ENCODE measurements around the gene RMND5B. TPM values are rescaled to one million over a fixed set of nuclear protein-coding genes. Genes with fewer than 3 reads are reported as not detected.

The RMND5B gene
- total and polyA plus RNA-seq, 2 donors (not counting 1 experiment from before 2014, with no cell fraction given): 46.1 to 52.7 TPM

DNA sequence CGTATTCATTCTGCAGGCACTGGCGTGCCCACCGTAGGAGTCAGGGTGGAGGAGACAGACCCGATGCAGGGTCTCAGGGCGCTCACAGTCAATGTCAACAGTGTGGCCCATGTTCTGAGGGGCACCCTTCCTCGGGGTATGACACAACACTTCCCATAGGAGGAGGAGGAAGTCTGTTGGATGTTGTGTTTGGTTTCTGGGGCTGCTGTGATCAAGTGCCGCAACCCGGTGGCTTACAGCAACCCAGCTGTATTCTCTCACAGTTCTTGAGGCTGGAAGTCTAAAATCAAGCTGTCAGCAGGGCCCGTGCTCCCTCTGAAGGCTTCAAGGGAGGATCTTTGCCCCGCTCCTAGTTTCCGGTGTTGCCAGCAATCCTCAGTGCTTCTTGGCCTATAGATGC is 67.9 kb downstream of the RMND5B start:
- Histone ChIP-seq H3K4me1 (ENCODE audit: control insufficient read depth in 2 of 2, insufficient read depth in 2 of 2, low read length in 2 of 2) (peaks cover 0 to 2% of the 10 kb centered on the region in 2 donors), H2AFZ (ENCODE audit: insufficient read depth, low read depth, low read length, poor library complexity, severe bottlenecking) (no peak overlapping the region), H3K79me2 (ENCODE audit: control insufficient read depth, insufficient read depth, low read length) (peaks cover 1% of the 10 kb centered on the region), H4K20me1 (ENCODE audit: control insufficient read depth, insufficient read depth, low read length, poor library complexity, severe bottlenecking) (no peaks in the 10 kb centered on the region), H3K36me3 (replicated peaks in 1 of 2; ENCODE audit: control extremely low read depth in 1 of 2, control insufficient read depth in 1 of 2, extremely low read depth in 1 of 2, insufficient read depth in 2 of 2, low read length in 1 of 2) (no peaks in the 10 kb centered on the region), H3K9ac (ENCODE audit: low read length) (no peak overlapping the region), H3K4me2 (replicated peaks; ENCODE audit: low read depth, low read length, poor library complexity, severe bottlenecking) (no peak overlapping the region), H3K27ac (ENCODE audit: low read length in 2 of 2) (no peak overlapping the region), H3K27me3 (replicated peaks in 1 of 4; ENCODE audit: control extremely low read depth in 1 of 4, control insufficient read depth in 3 of 4, insufficient read depth in 4 of 4, low read length in 3 of 4) (peaks cover 0 to 12% (median 5%) of the 10 kb centered on the region in 4 experiments), H3K9me3 (ENCODE audit: control extremely low read depth in 1 of 3, control insufficient read depth in 2 of 3, insufficient read depth in 1 of 3, low read length in 2 of 3) (no peaks in the 10 kb centered on the region), H3K4me3 (ENCODE audit: control extremely low read depth in 1 of 5, extremely low read depth in 1 of 5, insufficient read depth in 1 of 5, low read depth in 2 of 5, low read length in 4 of 5) (no peak overlapping the region)
- whole genome bisulfite sequencing (ENCODE audit: insufficient coverage): 68% methylated on average over 10 of the region's 11 CpGs
- H3K4me3 Mint-ChIP-seq: no peak overlapping the region
- ChIA-PET POLR2A (no interaction called here), CTCF (no interaction called here)
- intact Hi-C loops (cut with micrococcal nuclease): no loop called here
- H3K4me1 Mint-ChIP-seq: peaks cover 3% of the 10 kb centered on the region
- peaks cover 6% of the 10 kb centered on the region for H3K27me3 Mint-ChIP-seq
- DNase-seq (no peak), ATAC-seq (ENCODE audit: low read depth) (no peak)
- H3K27ac Mint-ChIP-seq: no peak overlapping the region
- TF ChIP-seq CTCF (IDR thresholded peaks at IDR 0.05): no peak
- TF ChIP-seq EZH2 (IDR thresholded peaks at IDR 0.05; ENCODE audit: borderline replicate concordance, insufficient read depth, low read depth, low read length, poor library complexity, severe bottlenecking): no peak
- H3K9me3 Mint-ChIP-seq (ENCODE audit: insufficient read depth): no peaks in the 10 kb centered on the region

DNA sequence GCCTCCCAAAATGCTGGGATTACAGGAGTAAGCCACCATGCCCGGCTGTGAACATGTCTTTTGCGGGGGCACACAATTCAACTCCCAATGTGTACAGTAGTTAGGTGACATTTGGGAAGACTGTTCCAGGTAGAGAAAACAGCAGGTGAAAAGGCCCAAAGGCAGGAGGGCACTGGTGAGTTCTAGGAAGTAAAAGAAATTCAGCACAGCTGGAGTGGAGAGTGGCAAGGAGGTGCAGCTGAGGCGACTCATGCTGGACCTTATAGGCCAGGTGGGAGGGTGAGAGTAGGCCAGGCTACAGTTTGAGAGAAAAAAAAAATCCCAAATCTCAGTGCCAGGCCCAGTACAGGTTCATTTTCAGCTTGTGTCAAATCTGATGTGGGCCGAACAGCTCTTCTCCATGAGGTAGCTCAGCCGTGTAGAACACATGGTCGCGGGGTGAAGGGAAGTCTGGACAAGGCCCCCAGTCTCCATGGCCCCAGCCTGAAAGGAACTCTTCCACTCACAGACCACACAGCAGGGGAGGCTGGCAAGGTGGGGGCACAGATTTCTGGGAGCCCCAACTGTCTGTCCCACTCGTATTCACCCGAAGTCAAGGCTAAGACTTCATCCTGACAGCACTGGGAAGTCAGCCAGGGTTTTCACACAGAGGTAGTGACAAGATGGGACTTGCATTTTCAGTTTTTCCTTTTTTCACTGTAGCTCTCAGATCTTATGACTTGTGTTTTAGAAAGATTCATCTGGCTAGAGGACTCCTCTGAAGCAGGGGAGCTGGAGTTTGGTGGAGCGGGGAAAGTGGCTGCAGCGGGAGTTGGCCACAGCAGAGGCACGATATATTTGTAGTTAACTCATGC is 69.0 kb downstream of the RMND5B start:
- H3K4me3 ChIP-seq (ENCODE audit: control extremely low read depth in 1 of 5, extremely low read depth in 1 of 5, insufficient read depth in 1 of 5, low read depth in 2 of 5, low read length in 4 of 5): no peak overlapping the region
- no peaks in the 10 kb centered on the region for H3K9me3 ChIP-seq (ENCODE audit: control extremely low read depth in 1 of 3, control insufficient read depth in 2 of 3, insufficient read depth in 1 of 3, low read length in 2 of 3)
- CTCF ChIA-PET: no interaction called here
- TF ChIP-seq EZH2 (IDR thresholded peaks at IDR 0.05; ENCODE audit: borderline replicate concordance, insufficient read depth, low read depth, low read length, poor library complexity, severe bottlenecking): no peak
- no peak for TF ChIP-seq CTCF (IDR thresholded peaks at IDR 0.05)
- ATAC-seq (ENCODE audit: low read depth) (no peak), DNase-seq (no peak)
- no peak overlapping the region for H3K4me2 ChIP-seq (replicated peaks; ENCODE audit: low read depth, low read length, poor library complexity, severe bottlenecking)
- no peaks in the 10 kb centered on the region for H4K20me1 ChIP-seq (ENCODE audit: control insufficient read depth, insufficient read depth, low read length, poor library complexity, severe bottlenecking)
- H3K79me2 ChIP-seq (ENCODE audit: control insufficient read depth, insufficient read depth, low read length): peaks cover 5% of the 10 kb centered on the region
- Mint-ChIP-seq H3K27me3 (peaks cover 3% of the 10 kb centered on the region), H3K4me3 (no peak overlapping the region), H3K4me1 (peaks cover 7% of the 10 kb centered on the region), H3K9me3 (ENCODE audit: insufficient read depth) (no peaks in the 10 kb centered on the region), H3K27ac (no peak overlapping the region)
- H3K36me3 ChIP-seq (replicated peaks in 1 of 2; ENCODE audit: control extremely low read depth in 1 of 2, control insufficient read depth in 1 of 2, extremely low read depth in 1 of 2, insufficient read depth in 2 of 2, low read length in 1 of 2): no peaks in the 10 kb centered on the region
- H2AFZ ChIP-seq (ENCODE audit: insufficient read depth, low read depth, low read length, poor library complexity, severe bottlenecking): no peak overlapping the region
- intact Hi-C loops (cut with micrococcal nuclease): loop anchor here (5.0 kb wide), 1 partner anchor 1872 kb away; the partner anchor contains the start of gene RNF130
- no peak overlapping the region for H3K27ac ChIP-seq (ENCODE audit: low read length in 2 of 2)
- POLR2A ChIA-PET: no interaction called here
- H3K9ac ChIP-seq (ENCODE audit: low read length): no peak overlapping the region
- peaks cover 0 to 3% (median under 1%) of the 10 kb centered on the region in 4 experiments for H3K27me3 ChIP-seq (replicated peaks in 1 of 4; ENCODE audit: control extremely low read depth in 1 of 4, control insufficient read depth in 3 of 4, insufficient read depth in 4 of 4, low read length in 3 of 4)
- peaks cover 0 to 5% of the 10 kb centered on the region in 2 donors for H3K4me1 ChIP-seq (ENCODE audit: control insufficient read depth in 2 of 2, insufficient read depth in 2 of 2, low read length in 2 of 2)
- WGBS (ENCODE audit: insufficient coverage): 80% methylated on average over 7 of the region's 12 CpGs
